VCaP (cell line): ENCODE data around the gene NFIA.

Experiments used
- H3K27ac ChIP-seq: fragments of 450-650 bp; 2 replicates; pipeline ENCODE4 v1.5.1; 2017
- TF ChIP-seq, protein P1 (sequence below): fragments of 450-650 bp; conservative IDR thresholded peaks from 2 replicates; pipeline ENCODE4 v1.5.1; 2017; ENCODE audit warnings: mild to moderate bottlenecking, moderate library complexity

Gene NFIA

DNA sequence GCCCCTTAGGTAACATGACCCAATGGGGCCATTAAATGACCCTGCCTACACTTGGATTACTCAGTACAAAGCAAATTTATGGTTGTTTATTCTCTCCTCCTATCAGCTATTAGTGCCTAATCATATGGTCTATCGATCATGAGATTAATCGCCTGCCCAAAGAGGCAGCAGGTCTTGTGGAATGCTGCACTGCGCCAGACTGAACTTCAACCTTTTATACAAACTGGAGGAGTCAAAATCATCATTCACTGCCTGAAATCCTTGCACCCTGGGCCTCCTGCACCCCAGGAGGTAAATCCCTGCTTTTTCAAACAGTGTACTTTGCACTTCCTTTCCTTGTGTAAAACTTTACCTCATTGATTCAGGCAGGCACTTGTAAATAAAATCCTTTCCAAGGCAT, 69.7 kb downstream of the NFIA start:
- H3K27ac ChIP-seq, result peak overlapping the region; percentile 51
- TF ChIP-seq, protein P1, sequence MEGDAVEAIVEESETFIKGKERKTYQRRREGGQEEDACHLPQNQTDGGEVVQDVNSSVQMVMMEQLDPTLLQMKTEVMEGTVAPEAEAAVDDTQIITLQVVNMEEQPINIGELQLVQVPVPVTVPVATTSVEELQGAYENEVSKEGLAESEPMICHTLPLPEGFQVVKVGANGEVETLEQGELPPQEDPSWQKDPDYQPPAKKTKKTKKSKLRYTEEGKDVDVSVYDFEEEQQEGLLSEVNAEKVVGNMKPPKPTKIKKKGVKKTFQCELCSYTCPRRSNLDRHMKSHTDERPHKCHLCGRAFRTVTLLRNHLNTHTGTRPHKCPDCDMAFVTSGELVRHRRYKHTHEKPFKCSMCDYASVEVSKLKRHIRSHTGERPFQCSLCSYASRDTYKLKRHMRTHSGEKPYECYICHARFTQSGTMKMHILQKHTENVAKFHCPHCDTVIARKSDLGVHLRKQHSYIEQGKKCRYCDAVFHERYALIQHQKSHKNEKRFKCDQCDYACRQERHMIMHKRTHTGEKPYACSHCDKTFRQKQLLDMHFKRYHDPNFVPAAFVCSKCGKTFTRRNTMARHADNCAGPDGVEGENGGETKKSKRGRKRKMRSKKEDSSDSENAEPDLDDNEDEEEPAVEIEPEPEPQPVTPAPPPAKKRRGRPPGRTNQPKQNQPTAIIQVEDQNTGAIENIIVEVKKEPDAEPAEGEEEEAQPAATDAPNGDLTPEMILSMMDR, result no peak

DNA sequence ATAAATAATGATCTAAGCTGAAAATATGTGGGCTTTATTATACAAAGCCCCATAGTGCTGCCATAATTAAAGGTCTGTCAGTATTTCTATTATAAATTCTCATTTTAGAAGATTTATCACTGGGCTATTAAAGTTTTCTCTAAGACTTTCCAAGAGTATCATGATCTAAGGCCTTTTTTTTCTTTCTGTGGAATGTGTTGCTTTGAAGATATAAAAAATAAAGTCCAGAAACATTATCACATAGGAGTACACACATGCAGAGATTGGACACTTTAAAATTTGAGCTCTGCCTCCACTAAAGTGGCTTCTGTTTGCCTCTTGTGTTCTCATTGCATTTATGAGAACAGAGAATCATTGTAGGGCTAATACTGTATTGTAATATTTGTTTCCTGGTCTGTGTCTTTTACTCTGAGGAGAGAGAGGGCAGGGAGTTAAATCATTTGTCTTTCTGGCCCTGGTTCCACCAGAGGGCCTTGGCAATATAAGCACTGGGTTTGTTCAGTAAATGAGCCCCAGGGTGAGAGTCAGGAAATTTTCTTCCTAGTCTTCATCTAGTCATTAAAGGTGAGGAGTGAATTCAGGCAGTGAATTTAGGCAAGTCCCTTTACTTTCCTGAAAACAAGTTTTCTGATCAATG, 70.2 kb downstream of the NFIA start:
- H3K27ac ChIP-seq, result peak overlapping the region; percentile 51
- TF ChIP-seq, protein P1, result peak; percentile 24; the same call in 1 of the 2 replicates

DNA sequence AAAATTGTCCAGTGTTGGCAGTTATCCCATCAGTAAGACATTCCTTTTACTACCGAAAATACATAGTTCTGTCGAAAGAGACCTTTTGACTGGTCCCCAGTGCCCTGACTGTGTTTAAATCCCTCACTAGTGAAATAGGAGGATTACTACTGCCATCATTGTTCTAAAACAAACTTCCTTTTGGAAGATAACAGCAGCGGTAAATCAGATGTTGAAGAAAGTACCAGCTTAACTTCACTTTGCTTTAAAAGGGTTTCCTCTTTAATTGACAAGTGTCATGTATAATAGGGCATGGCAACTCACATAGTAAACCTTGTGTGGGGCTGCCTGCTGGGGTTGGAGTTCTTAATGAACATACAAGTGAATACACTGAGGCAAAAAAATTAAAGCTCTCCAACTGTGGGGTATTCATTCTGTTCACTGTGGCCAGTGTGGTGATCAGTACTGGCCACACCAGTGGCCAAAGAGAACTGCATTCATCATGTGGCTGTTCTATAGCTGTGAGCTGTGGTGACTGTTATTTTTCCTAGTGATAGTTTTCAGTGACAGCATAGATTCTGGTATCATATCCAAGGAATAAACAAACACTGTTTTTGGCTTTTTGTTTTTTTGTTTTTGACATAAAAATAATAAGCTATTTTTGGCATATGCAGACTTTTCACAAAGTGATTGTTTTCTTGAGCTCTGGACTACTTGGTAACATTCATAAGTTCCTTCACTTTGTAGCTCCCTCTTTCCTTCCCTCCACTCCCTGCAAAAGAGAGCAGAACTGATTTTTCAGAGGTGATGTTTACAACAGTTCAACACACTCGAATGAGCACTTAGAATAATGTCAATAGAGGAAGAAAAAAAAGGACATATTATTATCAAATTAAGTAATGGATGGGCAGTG, 74.5 kb downstream of the NFIA start:
- H3K27ac ChIP-seq, result no peak overlapping the region
- TF ChIP-seq, protein P1, result no peak

DNA sequence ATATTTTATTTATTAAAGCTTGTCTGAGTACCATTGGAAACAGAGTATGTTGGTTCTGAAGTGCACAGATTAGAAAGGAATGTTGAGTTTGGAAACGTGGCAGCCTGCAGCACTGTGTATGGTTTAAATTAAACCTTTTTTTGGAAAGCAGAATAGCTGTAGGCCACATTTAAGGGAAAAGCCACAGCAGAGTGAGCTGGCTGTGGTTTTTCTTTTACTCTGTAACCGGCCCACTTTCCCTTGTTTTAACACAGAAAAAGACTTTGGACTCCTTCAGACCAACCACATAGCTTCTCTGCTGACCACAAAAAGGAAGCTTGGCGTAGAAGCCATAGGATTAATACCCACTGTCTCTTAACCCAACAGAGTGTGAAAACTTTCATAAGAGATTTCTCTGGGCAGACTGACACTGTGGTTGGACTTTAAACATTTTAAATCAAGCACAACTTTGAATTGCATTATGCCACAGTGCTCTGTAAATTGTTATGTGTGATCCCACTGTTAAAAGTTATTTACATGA, 75.2 kb downstream of the NFIA start:
- no peak overlapping the region for H3K27ac ChIP-seq
- TF ChIP-seq, protein P1, result no peak

DNA sequence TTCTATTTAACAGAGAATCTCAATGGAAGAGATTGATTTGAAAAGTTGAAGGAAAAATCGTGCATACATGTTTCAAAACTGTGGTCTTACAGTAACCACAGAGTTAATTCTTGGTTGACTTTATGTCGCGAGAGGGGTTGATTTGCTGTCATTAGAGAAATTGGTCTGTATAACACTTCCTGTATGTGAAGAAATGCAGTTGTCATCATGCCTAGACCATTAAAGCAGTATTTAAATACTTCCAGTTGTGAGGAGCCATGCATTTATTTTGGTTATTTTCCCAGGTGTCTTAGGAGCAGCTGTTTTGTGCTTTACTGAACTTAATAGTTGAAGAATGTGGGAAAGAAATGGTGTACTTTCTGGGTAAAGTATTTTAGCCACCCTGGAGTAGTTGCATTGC, 76.2 kb downstream of the NFIA start:
- TF ChIP-seq, protein P1, result no peak
- no peak overlapping the region for H3K27ac ChIP-seq

DNA sequence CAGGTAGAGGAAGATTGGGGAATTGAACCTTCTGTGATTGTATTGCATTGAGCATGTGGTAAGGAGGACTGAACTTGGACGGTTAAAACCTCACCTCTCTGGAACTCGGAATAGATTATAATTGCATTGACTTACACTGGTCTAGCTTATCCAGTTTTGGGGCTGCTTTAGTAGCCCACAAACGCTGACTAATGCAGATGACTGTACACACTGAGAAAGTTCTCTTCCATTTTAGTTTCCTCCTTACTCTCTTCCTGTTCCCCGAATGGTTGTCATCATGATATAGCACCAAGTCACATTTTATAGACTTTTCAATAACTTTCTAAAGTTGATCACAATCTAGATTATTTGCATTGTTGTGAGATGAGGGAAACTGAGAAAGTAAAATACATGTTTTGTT, 78.2 kb downstream of the NFIA start:
- H3K27ac ChIP-seq, result no peak overlapping the region
- TF ChIP-seq, protein P1, result no peak

DNA sequence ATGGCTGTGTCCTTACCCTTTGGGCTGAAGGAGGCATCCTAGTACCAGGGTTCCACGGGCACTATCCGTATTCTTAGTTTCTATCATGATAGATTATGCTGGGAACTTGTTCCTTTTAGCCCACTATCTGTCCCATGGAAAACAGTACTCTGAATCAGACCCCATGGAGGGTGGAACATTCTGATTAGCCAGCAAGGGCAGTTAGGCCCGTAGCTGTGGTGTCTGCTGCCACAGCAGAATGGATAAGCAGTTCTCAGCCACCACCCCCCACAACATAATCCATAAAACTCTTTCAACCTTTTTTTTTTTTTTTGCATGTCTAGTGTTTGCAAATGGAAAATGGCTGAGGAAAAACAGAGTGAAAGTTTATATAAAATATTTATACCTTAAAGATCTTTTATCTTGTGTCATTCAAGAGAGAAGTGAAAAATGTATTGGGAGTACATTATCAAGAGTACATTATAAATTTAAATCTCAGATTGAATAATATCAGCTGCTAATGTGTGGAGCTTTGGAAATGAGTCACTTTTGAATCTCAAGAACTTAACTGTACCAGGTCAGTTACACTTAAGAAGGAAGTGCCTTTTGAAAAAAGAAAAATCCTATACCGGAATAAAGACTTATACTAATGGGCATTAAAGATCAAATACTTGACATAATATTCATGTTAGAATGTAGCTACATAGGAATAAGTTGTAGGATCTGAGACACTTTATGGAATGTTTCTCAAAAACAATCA, 80.3 kb downstream of the NFIA start:
- no peak overlapping the region for H3K27ac ChIP-seq
- TF ChIP-seq, protein P1, result no peak
